Measurements from ENCODE around the gene SYCP3. TPM values are rescaled to one million over a fixed set of nuclear protein-coding genes. Genes with fewer than 3 reads are reported as not detected.

Gene SYCP3
- total RNA-seq, 1 donor from 2014 or later = not detected

DNA sequence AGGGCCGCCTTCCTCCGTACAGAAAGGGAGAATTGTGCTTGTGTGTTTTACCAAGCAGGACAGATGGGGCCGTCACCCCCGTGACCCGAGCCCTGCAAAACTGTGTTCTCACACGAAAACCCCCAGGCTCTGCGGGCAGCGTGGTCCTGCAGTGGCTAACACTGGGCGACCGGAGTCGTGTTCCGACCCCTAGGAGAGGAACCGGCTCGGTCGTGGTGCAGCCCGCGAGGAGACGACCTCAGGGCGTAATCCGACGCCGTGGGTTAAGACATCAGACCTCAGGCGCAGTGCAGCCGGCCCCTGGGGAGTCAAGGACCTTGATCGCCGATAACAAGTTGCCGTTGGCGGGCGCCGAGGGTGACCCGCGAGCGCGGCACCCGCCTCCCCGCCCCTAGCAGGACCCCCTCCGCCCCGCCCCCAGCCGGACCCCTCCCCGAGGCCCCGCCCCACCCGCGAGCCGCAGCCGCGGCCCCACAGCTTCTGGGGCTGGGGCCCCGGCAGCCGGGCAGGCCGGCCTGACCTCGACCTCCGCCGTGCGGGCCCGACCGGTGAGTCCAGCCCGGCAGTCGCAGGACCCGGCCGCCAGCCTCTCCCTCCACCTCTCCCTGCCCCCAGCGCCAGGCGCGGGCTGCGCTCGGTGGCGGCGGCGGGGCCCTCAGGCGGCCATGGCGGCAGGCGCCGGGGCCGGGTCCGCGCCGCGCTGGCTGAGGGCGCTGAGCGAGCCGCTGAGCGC is 41.9 kb downstream of the SYCP3 start, which contains the start of gene CHPT1:
Gene CHPT1 (plus strand): TSS at position 444 of the 733 bp plus-strand sequence. CDS start 222 bp downstream, at position 666.
- Mint-ChIP-seq H3K27me3 (ENCODE audit: low read depth, unreplicated experiment) (peaks cover 4% of the 10 kb centered on the region), H3K4me3 (ENCODE audit: unreplicated experiment) (peak within 1 kb of the TSS; percentile 91), H3K36me3 (ENCODE audit: low read depth, unreplicated experiment) (no peaks in the 10 kb centered on the region), H3K4me1 (ENCODE audit: low read depth, unreplicated experiment) (peaks cover 4% of the 10 kb centered on the region), H3K27ac (ENCODE audit: unreplicated experiment) (peak within 1 kb of the TSS; percentile 79), H3K9me3 (ENCODE audit: unreplicated experiment) (no peaks in the 10 kb centered on the region)
- peaks cover 30% of the 10 kb centered on the region for H3K79me2 ChIP-seq (ENCODE audit: insufficient read depth, low read length)
- no peaks in the 10 kb centered on the region for H3K9me3 ChIP-seq (ENCODE audit: insufficient read depth, low read depth, low read length)
- TF ChIP-seq, protein P1, sequence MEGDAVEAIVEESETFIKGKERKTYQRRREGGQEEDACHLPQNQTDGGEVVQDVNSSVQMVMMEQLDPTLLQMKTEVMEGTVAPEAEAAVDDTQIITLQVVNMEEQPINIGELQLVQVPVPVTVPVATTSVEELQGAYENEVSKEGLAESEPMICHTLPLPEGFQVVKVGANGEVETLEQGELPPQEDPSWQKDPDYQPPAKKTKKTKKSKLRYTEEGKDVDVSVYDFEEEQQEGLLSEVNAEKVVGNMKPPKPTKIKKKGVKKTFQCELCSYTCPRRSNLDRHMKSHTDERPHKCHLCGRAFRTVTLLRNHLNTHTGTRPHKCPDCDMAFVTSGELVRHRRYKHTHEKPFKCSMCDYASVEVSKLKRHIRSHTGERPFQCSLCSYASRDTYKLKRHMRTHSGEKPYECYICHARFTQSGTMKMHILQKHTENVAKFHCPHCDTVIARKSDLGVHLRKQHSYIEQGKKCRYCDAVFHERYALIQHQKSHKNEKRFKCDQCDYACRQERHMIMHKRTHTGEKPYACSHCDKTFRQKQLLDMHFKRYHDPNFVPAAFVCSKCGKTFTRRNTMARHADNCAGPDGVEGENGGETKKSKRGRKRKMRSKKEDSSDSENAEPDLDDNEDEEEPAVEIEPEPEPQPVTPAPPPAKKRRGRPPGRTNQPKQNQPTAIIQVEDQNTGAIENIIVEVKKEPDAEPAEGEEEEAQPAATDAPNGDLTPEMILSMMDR (IDR thresholded peaks at IDR 0.05; ENCODE audit: insufficient read depth, low read depth, low read length) = no peak
- TF ChIP-seq EZH2 (IDR thresholded peaks at IDR 0.05; ENCODE audit: insufficient read depth, low read length) = no peak
- peaks cover 8% of the 10 kb centered on the region for H4K20me1 ChIP-seq (ENCODE audit: insufficient read depth, low read length)
- FAIRE-seq (no peak), DNase-seq (ENCODE audit: low read depth) (peak; percentile 7)
- H3K27me3 ChIP-seq (ENCODE audit: insufficient read depth, low read length) = no peaks in the 10 kb centered on the region
- H3K9ac ChIP-seq (ENCODE audit: low read length) = peak within 1 kb of the TSS; percentile 89
- no peaks in the 10 kb centered on the region for H3K36me3 ChIP-seq (ENCODE audit: insufficient read depth, low read length)
- H3K4me1 ChIP-seq (ENCODE audit: insufficient read depth, low read length) = peaks cover 6% of the 10 kb centered on the region
- peak within 1 kb of the TSS; percentile 99 for H2AFZ ChIP-seq (ENCODE audit: low read depth, low read length)
- peak within 1 kb of the TSS; percentile 78 for H3K4me3 ChIP-seq (ENCODE audit: insufficient read depth, low read depth, low read length)
- H3K4me2 ChIP-seq (ENCODE audit: low read length) = peak within 1 kb of the TSS; percentile 98
- peak within 1 kb of the TSS; percentile 39 for H3K27ac ChIP-seq (ENCODE audit: low read depth, low read length)

DNA sequence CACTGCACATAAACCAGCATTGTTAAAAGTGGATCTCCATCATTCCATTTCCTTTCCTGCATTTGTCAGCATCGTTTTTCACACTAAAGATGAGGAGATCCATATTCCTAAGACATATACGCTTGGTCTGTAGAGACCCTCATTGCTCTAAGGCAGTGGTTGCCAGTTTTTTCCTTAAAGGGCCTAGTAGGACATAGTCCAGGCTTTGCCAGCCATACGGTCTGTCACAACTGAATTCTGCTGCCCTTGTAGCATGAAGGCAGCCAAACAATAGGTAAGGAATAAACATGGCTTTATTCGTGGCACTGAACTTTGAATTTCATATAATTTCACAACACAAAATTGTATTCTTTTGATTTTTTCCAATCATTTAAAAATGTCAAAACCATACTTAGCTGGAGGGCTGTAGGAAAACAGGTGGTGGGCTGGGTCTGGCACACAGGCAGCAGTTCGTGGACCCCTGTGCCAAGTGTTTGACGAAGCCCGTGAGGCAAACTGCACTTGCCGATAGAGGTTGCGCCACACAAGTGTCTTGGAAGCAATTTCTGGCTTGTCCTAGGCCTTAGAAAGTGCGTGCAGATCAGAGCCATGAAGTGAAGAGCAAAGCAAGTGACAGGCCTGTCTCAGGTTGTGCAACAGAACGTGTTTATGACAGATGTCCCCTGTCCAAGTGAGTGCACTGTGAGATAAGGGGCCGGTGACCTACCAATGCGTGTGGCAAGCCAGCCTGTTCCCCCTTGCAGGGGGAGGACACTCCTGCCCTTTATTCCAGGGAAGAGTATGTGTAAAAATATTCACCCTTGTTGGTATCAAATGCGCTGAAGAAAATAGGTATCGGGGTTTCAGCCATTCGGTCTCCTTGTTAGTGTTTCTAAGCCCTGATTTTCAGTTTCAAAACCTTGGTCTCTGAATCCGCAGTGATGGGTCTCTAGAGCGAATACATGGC is 42.7 kb downstream of the SYCP3 start:
- H3K36me3 Mint-ChIP-seq (ENCODE audit: low read depth, unreplicated experiment) = no peaks in the 10 kb centered on the region
- peaks cover 23% of the 10 kb centered on the region for H3K79me2 ChIP-seq (ENCODE audit: insufficient read depth, low read length)
- no peak for TF ChIP-seq EZH2 (IDR thresholded peaks at IDR 0.05; ENCODE audit: insufficient read depth, low read length)
- TF ChIP-seq, protein P1 (IDR thresholded peaks at IDR 0.05; ENCODE audit: insufficient read depth, low read depth, low read length) = no peak
- peaks cover 6% of the 10 kb centered on the region for H3K4me1 ChIP-seq (ENCODE audit: insufficient read depth, low read length)
- H4K20me1 ChIP-seq (ENCODE audit: insufficient read depth, low read length) = peaks cover 7% of the 10 kb centered on the region
- peak overlapping the region; percentile 78 for H3K4me3 ChIP-seq (ENCODE audit: insufficient read depth, low read depth, low read length)
- H3K9ac ChIP-seq (ENCODE audit: low read length) = peak overlapping the region; percentile 78
- H3K27me3 Mint-ChIP-seq (ENCODE audit: low read depth, unreplicated experiment) = peaks cover 4% of the 10 kb centered on the region
- no peak overlapping the region for H3K27ac ChIP-seq (ENCODE audit: low read depth, low read length)
- no peaks in the 10 kb centered on the region for H3K9me3 ChIP-seq (ENCODE audit: insufficient read depth, low read depth, low read length)
- H3K4me2 ChIP-seq (ENCODE audit: low read length) = peak overlapping the region; percentile 98
- FAIRE-seq (no peak), DNase-seq (ENCODE audit: low read depth) (no peak)
- H3K27ac Mint-ChIP-seq (ENCODE audit: unreplicated experiment) = peak overlapping the region; percentile 11
- H3K36me3 ChIP-seq (ENCODE audit: insufficient read depth, low read length) = no peaks in the 10 kb centered on the region
- H3K4me3 Mint-ChIP-seq (ENCODE audit: unreplicated experiment) = peak overlapping the region; percentile 85
- H3K27me3 ChIP-seq (ENCODE audit: insufficient read depth, low read length) = no peaks in the 10 kb centered on the region
- peak overlapping the region; percentile 99 for H2AFZ ChIP-seq (ENCODE audit: low read depth, low read length)
- peaks cover 4% of the 10 kb centered on the region for H3K4me1 Mint-ChIP-seq (ENCODE audit: low read depth, unreplicated experiment)
- no peaks in the 10 kb centered on the region for H3K9me3 Mint-ChIP-seq (ENCODE audit: unreplicated experiment)

All from astrocyte (in vitro differentiated cells and primary cell).